HepG2 (cell line): Measurements from ENCODE around the gene TUFM. TPM values are rescaled to one million over a fixed set of nuclear protein-coding genes. Genes with fewer than 3 reads are reported as not detected.
A peak's percentile ranks its signal among the peaks of the same experiment; 100 is the strongest.

Experiments used
- ATAC-seq: fragments of 200-7000 bp; cut with Tn5 transposase; 3 replicates; pipeline ENCODE4 v1.9.1; 2020; ENCODE audit warnings: mild to moderate bottlenecking, moderate library complexity
- BruUV-seq: library from RNA; stranded (reverse); fragments of 400-500 nt; replicated peaks from 2 replicates; lab custom pipeline; 2021; lab: Mats Ljungman, UMichigan
- CTCF ChIA-PET: fragments of 300-600 bp; formaldehyde crosslinking; extraction: SDS; loops from one replicate; lab custom pipeline; 2021; ENCODE audit warnings: low total read pairs, inconsistent platforms, low intra/inter-chr PET ratio; lab: Yijun Ruan, JAX
- POLR2A ChIA-PET: fragments of 350-600 bp; sonication (Branson Sonifier 250); formaldehyde crosslinking; loops from one replicate; lab custom pipeline; 2020; ENCODE audit warnings: antibody characterized with exemption, inconsistent platforms; lab: Yijun Ruan, JAX
- DNase-seq: peaks from one replicate; pipeline ENCODE4 v3.0.0-alpha.2; 2015; ENCODE audit warnings: low spot score
- FAIRE-seq: peaks from 3 replicates; lab custom pipeline; 2011; peaks lifted over from hg19 to GRCh38; lab: Jason Lieb, UNC
- H2AFZ ChIP-seq: one replicate; pipeline ENCODE4 v1.6.1; 2011; ENCODE audit warnings: low read length, inconsistent platforms
- H3K27ac ChIP-seq: fragments of 300-600 bp; 3 replicates; pipeline ENCODE4 v1.8.0; 2011; ENCODE audit warnings: mixed run types, mild to moderate bottlenecking, mixed read lengths, low read length, inconsistent platforms; ENCODE audit not compliant: insufficient read depth; ENCODE audit errors: extremely low read length
- H3K27me3 ChIP-seq, 2 experiments: fragments of 200-600 bp in 1 of 2; 2 replicates in 1 of 2; 3 replicates in 1 of 2; pipeline versions ENCODE4 v1.6.0 to v1.8.0; 2011; ENCODE audit warnings: low read length in 2 of 2, mild to moderate bottlenecking in 2 of 2, moderate library complexity in 2 of 2, inconsistent platforms in 1 of 2; ENCODE audit not compliant: insufficient read depth in 2 of 2, control insufficient read depth in 1 of 2
- H3K36me3 ChIP-seq, 2 experiments: fragments of 200-600 bp in 1 of 2; replicated peaks in 1 of 2; 2 replicates in 1 of 2; 3 replicates in 1 of 2; pipeline versions ENCODE4 v1.5.1 to v1.8.0; 2011; ENCODE audit warnings: low read length in 2 of 2, inconsistent platforms in 1 of 2; ENCODE audit not compliant: insufficient read depth in 2 of 2, control insufficient read depth in 1 of 2
- H3K4me1 ChIP-seq: 2 replicates; pipeline ENCODE4 v1.5.1; 2012; ENCODE audit warnings: low read length, inconsistent platforms; ENCODE audit not compliant: insufficient read depth
- H3K4me2 ChIP-seq: 2 replicates; pipeline ENCODE4 v1.6.0; 2011; ENCODE audit warnings: low read depth, low read length, inconsistent platforms
- H3K4me3 ChIP-seq, 3 experiments: fragments of 200-600 bp in 1 of 3; sonication (generic), shearing (Covaris generic) in 1 of 3; replicated peaks in 1 of 3; 2 replicates each; pipeline ENCODE4 v1.5.1; 2011 to 2016; ENCODE audit warnings: low read length in 3 of 3, inconsistent platforms in 2 of 3, low read depth in 2 of 3, mild to moderate bottlenecking in 2 of 3, control low read depth in 1 of 3, mixed read lengths in 1 of 3; ENCODE audit not compliant: insufficient read depth in 1 of 3
- H3K79me2 ChIP-seq: one replicate; pipeline ENCODE4 v1.6.1; 2011; ENCODE audit warnings: low read length, inconsistent platforms; ENCODE audit not compliant: insufficient read depth
- H3K9ac ChIP-seq: 2 replicates; pipeline ENCODE4 v1.6.0; 2011; ENCODE audit warnings: mild to moderate bottlenecking, low read depth, low read length, inconsistent platforms; ENCODE audit not compliant: insufficient read depth
- H3K9me3 ChIP-seq: 2 replicates; pipeline ENCODE4 v1.5.1; 2012; ENCODE audit warnings: mild to moderate bottlenecking, low read length
- H4K20me1 ChIP-seq: 2 replicates; pipeline ENCODE4 v1.6.0; 2011; ENCODE audit warnings: inconsistent platforms, mild to moderate bottlenecking, low read length, moderate library complexity; ENCODE audit not compliant: insufficient read depth
- AGO2 ChIP-seq: fragments of 200-400 bp; formaldehyde crosslinking; optimal IDR thresholded peaks from 2 replicates; pipeline ENCODE3; 2017; ENCODE audit warnings: mild to moderate bottlenecking, low read depth, low read length, moderate library complexity
- DMTF1 ChIP-seq: sonication (generic); formaldehyde crosslinking; IDR thresholded peaks from 2 replicates; pipeline ENCODE4 v1.4.0; 2020; ENCODE audit warnings: mild to moderate bottlenecking, missing genetic modification reagents
- DR1 ChIP-seq: sonication (generic); formaldehyde crosslinking; IDR thresholded peaks from 2 replicates; pipeline ENCODE4 v1.8.0; 2021; ENCODE audit warnings: mild to moderate bottlenecking, missing genetic modification reagents, inconsistent platforms
- MAFK ChIP-seq, 2 experiments: IDR thresholded peaks in 1 of 2; conservative IDR thresholded peaks in 1 of 2; 2 replicates each; pipeline ENCODE4 v1.6.1; 2011; ENCODE audit warnings: improper control_type of control experiment in 2 of 2, low read length in 2 of 2
- RBM39 ChIP-seq: fragments of 200-400 bp; formaldehyde crosslinking; IDR thresholded peaks from one replicate; pipeline ENCODE4 v1.6.1; 2018; ENCODE audit warnings: antibody characterized with exemption, mild to moderate bottlenecking, low read depth, low read length; ENCODE audit not compliant: poor library complexity, severe bottlenecking
- RXRB ChIP-seq: IDR thresholded peaks from 2 replicates; pipeline ENCODE4 v1.6.1; 2016; ENCODE audit warnings: borderline replicate concordance, missing genetic modification reagents, missing compliant biosample characterization
- SRSF1 ChIP-seq: fragments of 200-400 bp; formaldehyde crosslinking; optimal IDR thresholded peaks from 2 replicates; pipeline ENCODE3; 2017; ENCODE audit warnings: mild to moderate bottlenecking, low read depth, low read length, moderate library complexity
- ZNF557 ChIP-seq: sonication (generic); formaldehyde crosslinking; IDR thresholded peaks from 2 replicates; pipeline ENCODE4 v1.4.0; 2020; ENCODE audit warnings: missing genetic modification reagents
- ZNF766 ChIP-seq: sonication (generic); formaldehyde crosslinking; IDR thresholded peaks from 2 replicates; pipeline ENCODE4 v1.5.0; 2020; ENCODE audit warnings: missing genetic modification reagents, borderline replicate concordance
- ZNF768 ChIP-seq: sonication (generic); formaldehyde crosslinking; IDR thresholded peaks from 2 replicates; pipeline ENCODE4 v1.4.0; 2020; ENCODE audit warnings: missing genetic modification reagents
- WGBS: methylation state at CpG from one replicate; pipeline ENCODE4 v1.1.6; 2017; ENCODE audit warnings: low lambda C conversion rate; 5-methylcytosine and 5-hydroxymethylcytosine counted together
- in situ Hi-C: cut with HindIII; loops from 2 replicates; pipeline ENCODE4 v1.10.0; 2017; ENCODE audit warnings: low pct_unique_long_range_greater_than_20kb; ENCODE audit not compliant: extremely low pct_ligation_motif_present
- intact Hi-C: fragments of 100-400 bp; cut with micrococcal nuclease; formaldehyde crosslinking; loops from one replicate; pipeline ENCODE4 v1.10.0; 2022; ENCODE audit not compliant: unreplicated experiment
- polyA plus RNA-seq, 8 experiments: library from polyadenylated mRNA; depleted of rRNA in 3 of 8; stranded (reverse) in 7 of 8; unstranded in 1 of 8; fragments of >200 nt; fragmentation: Illumina TruSeq in 4 of 8; extraction: Trizol in 4 of 8; gene quantifications; 2 replicates each; pipeline versions ENCODE4 v1.2.1 to v1.2.3, GENCODE V29; 2011 to 2016; ENCODE audit warnings: low read depth in 4 of 8, missing spikeins in 1 of 8, mixed read lengths in 1 of 8; ENCODE audit not compliant: insufficient read depth in 1 of 8
- total RNA-seq, 5 experiments: library from RNA; depleted of rRNA; stranded (reverse); fragments of >200 nt; fragmentation: Illumina TruSeq; extraction: Trizol; gene quantifications; 2 replicates each; pipeline ENCODE4 v1.2.3, GENCODE V29; 2016; ENCODE audit warnings: low read depth in 1 of 5

The TUFM gene
- total and polyA plus RNA-seq, 2 of the 13 experiments (the other 11 are each of a cell fraction or from before 2014, with no cell fraction given): 206 to 298 TPM

GRCh38 chr16:28879261-28879840, 33.2 kb upstream of the TUFM start:
- Histone ChIP-seq H3K4me1 (no peaks in the 10 kb centered on the region), H3K79me2 (no peaks in the 10 kb centered on the region), H3K27ac (no peak overlapping the region), H3K9ac (no peak overlapping the region), H3K9me3 (no peaks in the 10 kb centered on the region), H3K4me3 (no peak overlapping the region), H4K20me1 (no peaks in the 10 kb centered on the region), H3K4me2 (no peak overlapping the region), H3K27me3 (no peaks in the 10 kb centered on the region), H2AFZ (no peak overlapping the region), H3K36me3 (peaks cover 6 to 10% of the 10 kb centered on the region in 2 experiments; a peak in 4 of 5 replicates)
- intact Hi-C loops (no loop called here), in situ Hi-C loops (no loop called here)
- no peak for DNase-seq
- no peak for ATAC-seq
- no TSS peak for BruUV-seq
- no peak for FAIRE-seq
- ChIA-PET POLR2A (interaction anchor here (0.9 kb wide), 1 partner anchor 14 kb away, joined by 3 read pairs; no protein-coding TSS in a partner anchor), CTCF (no interaction called here)
- 93% methylated on average over 27 of the region's 27 CpGs for WGBS
- TF ChIP-seq RXRB (CRISPR knock-in tag) (no peak), RBM39 (no peak), ZNF768 (no peak), ZNF766 (CRISPR knock-in tag) (no peak), ZNF557 (CRISPR knock-in tag) (no peak), SRSF1 (peak; percentile 31)

GRCh38 chr16:28878083-28878926, 32.2 kb upstream of the TUFM start, which contains the start of gene ATP2A1:
ATP2A1 (plus strand) TSS chr16:28878488; CDS start chr16:28878672, 184 bp downstream.
- H4K20me1 ChIP-seq: no peaks in the 10 kb centered on the region
- H2AFZ ChIP-seq: no peak within 1 kb of the TSS
- no peak within 1 kb of the TSS for H3K9ac ChIP-seq
- CTCF ChIA-PET: no interaction called here
- H3K4me2 ChIP-seq: no peak within 1 kb of the TSS
- in situ Hi-C loops (no loop called here), intact Hi-C loops (no loop called here)
- no peaks in the 10 kb centered on the region for H3K27me3 ChIP-seq
- no peak within 1 kb of the TSS for H3K27ac ChIP-seq
- POLR2A ChIA-PET: interaction anchor here (0.9 kb wide), 1 partner anchor 13 kb away, joined by 3 read pairs; no protein-coding TSS in a partner anchor
- H3K79me2 ChIP-seq: no peaks in the 10 kb centered on the region
- TF ChIP-seq DMTF1 (no peak), MAFK (conservative IDR thresholded peaks at IDR 0.05 in 1 of 2, IDR thresholded peaks at IDR 0.05 in 1 of 2; ENCODE audit: low read length in 2 of 2) (peak; percentile 20 to 30; a peak in 2 of 4 replicates), DR1 (CRISPR knock-in tag) (no peak), AGO2 (peak; percentile 40)
- no peak for ATAC-seq
- H3K4me3 ChIP-seq: no peak within 1 kb of the TSS
- H3K9me3 ChIP-seq: no peaks in the 10 kb centered on the region
- DNase-seq: no peak
- no peaks in the 10 kb centered on the region for H3K4me1 ChIP-seq
- WGBS: 91% methylated on average over 25 of the region's 25 CpGs
- H3K36me3 ChIP-seq: peaks cover 9 to 18% of the 10 kb centered on the region in 2 experiments; a peak in 4 of 5 replicates
- no peak for FAIRE-seq
- TSS peak; percentile 39 for BruUV-seq
